Fibroblast of lung (primary cell): ENCODE measurements around the gene ARMC5. TPM values are rescaled to one million over a fixed set of nuclear protein-coding genes. Genes with fewer than 3 reads are reported as not detected.
A peak's percentile ranks its signal among the peaks of the same experiment; 100 is the strongest.
"Not testable (repeated sequence)": the region's sequence is repeated elsewhere in the genome, so short reads cannot be mapped to it uniquely, and the experiment has no call there.

Experiments
- DNase-seq, 2 donors: peaks; one replicate each; pipeline versions ENCODE4 v3.0.0 to v3.0.0-alpha.2; 2010; ENCODE audit warnings: low read depth in 2 of 2
- H2AFZ ChIP-seq: 2 replicates; pipeline ENCODE4 v1.5.1; 2012; ENCODE audit warnings: low read length, control low read depth, inconsistent platforms
- H3K27ac ChIP-seq: 2 replicates; pipeline ENCODE4 v1.5.1; 2011; ENCODE audit warnings: low read length, control low read depth; ENCODE audit not compliant: insufficient read depth
- H3K27me3 ChIP-seq: 2 replicates; pipeline ENCODE4 v1.5.1; 2011; ENCODE audit warnings: mild to moderate bottlenecking, low read length; ENCODE audit not compliant: control insufficient read depth, insufficient read depth
- H3K36me3 ChIP-seq: 2 replicates; pipeline ENCODE4 v1.5.1; 2011; ENCODE audit warnings: low read length; ENCODE audit not compliant: control insufficient read depth, insufficient read depth
- H3K4me1 ChIP-seq: 2 replicates; pipeline ENCODE4 v1.5.1; 2011; ENCODE audit warnings: low read length; ENCODE audit not compliant: control insufficient read depth, insufficient read depth; ENCODE audit errors: extremely low read depth
- H3K4me2 ChIP-seq: 2 replicates; pipeline ENCODE4 v1.5.1; 2011; ENCODE audit warnings: low read length, control low read depth; ENCODE audit not compliant: insufficient read depth; ENCODE audit errors: extremely low read depth
- H3K4me3 ChIP-seq, 4 experiments: fragments of 200-600 bp in 1 of 4; sonication (generic) in 1 of 4; replicated peaks in 1 of 4; 2 replicates each; pipeline ENCODE4 v1.5.1; 2011 to 2016; ENCODE audit warnings: low read length in 4 of 4, low read depth in 3 of 4, mild to moderate bottlenecking in 3 of 4, control low read depth in 2 of 4, inconsistent platforms in 1 of 4, mixed read lengths in 1 of 4; ENCODE audit not compliant: insufficient read depth in 1 of 4; ENCODE audit errors: control extremely low read depth in 1 of 4
- H3K79me2 ChIP-seq: 2 replicates; pipeline ENCODE4 v1.5.1; 2012; ENCODE audit warnings: mild to moderate bottlenecking, low read length, inconsistent platforms; ENCODE audit not compliant: control insufficient read depth, insufficient read depth
- H3K9ac ChIP-seq: 2 replicates; pipeline ENCODE4 v1.5.1; 2011; ENCODE audit warnings: mild to moderate bottlenecking, low read length, control low read depth; ENCODE audit not compliant: insufficient read depth
- H3K9me3 ChIP-seq: 2 replicates; pipeline ENCODE4 v1.5.1; 2012; ENCODE audit warnings: low read depth, low read length; ENCODE audit not compliant: control insufficient read depth, insufficient read depth
- H4K20me1 ChIP-seq: 2 replicates; pipeline ENCODE4 v1.5.1; 2011; ENCODE audit warnings: low read length; ENCODE audit not compliant: control insufficient read depth, insufficient read depth; ENCODE audit errors: extremely low read depth
- EZH2 ChIP-seq: IDR thresholded peaks from 2 replicates; pipeline ENCODE4 v1.5.1; 2012; ENCODE audit warnings: low read length, control low read depth, mild to moderate bottlenecking; ENCODE audit errors: missing control alignments
- polyA plus RNA-seq, 2 donors: library from polyadenylated mRNA; depleted of rRNA in 1 of 2; stranded (reverse) in 1 of 2; unstranded in 1 of 2; fragments of >200 nt; gene quantifications; 2 replicates each; pipeline ENCODE4 v1.2.1, GENCODE V29; 2011 to 2012; ENCODE audit warnings: missing spikeins in 1 of 2
- total RNA-seq: library from RNA; depleted of rRNA; stranded (reverse); fragments of >200 nt; gene quantifications from 2 replicates; pipeline ENCODE4 v1.2.1, GENCODE V29; 2014
- TF ChIP-seq, protein P1 (sequence below), 2 donors: IDR thresholded peaks in 1 of 2; conservative IDR thresholded peaks in 1 of 2; 1 replicate in 1 of 2; 2 replicates in 1 of 2; pipeline ENCODE4 v1.5.1; 2011 to 2012; ENCODE audit warnings: low read length in 2 of 2, control low read depth in 1 of 2, inconsistent platforms in 1 of 2, low read depth in 1 of 2, mild to moderate bottlenecking in 1 of 2

The ARMC5 gene
- total and polyA plus RNA-seq, 2 donors (not counting 1 experiment from before 2014, with no cell fraction given): 1.7 to 5.6 TPM

DNA sequence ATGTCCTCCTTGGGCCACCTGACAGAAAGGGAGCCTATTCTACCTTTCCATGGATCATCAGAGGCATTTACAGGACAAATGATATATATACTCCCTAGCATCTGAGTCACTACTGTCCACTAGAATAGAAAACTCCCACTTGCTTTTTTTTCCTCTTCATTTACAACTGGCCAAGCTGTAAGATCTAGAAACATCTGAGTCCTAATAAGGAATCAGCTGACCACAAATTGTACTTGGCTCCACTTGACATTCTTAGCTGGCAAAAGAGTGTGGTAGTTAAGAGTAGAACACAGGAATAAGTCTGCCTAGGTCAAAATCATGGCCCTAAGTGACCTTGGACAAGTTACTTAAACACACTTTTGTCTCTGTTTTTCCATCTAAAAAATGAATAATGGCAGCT is 43.7 kb downstream of the ARMC5 start:
- Histone ChIP-seq H3K9me3 (no peaks in the 10 kb centered on the region), H4K20me1 (no peaks in the 10 kb centered on the region), H3K27me3 (no peaks in the 10 kb centered on the region), H3K4me2 (no peak overlapping the region), H3K79me2 (peaks cover 13% of the 10 kb centered on the region), H3K4me1 (no peaks in the 10 kb centered on the region), H2AFZ (no peak overlapping the region), H3K27ac (no peak overlapping the region), H3K36me3 (peaks cover 16% of the 10 kb centered on the region), H3K9ac (no peak overlapping the region), H3K4me3 (no peak overlapping the region)
- TF ChIP-seq, protein P1, sequence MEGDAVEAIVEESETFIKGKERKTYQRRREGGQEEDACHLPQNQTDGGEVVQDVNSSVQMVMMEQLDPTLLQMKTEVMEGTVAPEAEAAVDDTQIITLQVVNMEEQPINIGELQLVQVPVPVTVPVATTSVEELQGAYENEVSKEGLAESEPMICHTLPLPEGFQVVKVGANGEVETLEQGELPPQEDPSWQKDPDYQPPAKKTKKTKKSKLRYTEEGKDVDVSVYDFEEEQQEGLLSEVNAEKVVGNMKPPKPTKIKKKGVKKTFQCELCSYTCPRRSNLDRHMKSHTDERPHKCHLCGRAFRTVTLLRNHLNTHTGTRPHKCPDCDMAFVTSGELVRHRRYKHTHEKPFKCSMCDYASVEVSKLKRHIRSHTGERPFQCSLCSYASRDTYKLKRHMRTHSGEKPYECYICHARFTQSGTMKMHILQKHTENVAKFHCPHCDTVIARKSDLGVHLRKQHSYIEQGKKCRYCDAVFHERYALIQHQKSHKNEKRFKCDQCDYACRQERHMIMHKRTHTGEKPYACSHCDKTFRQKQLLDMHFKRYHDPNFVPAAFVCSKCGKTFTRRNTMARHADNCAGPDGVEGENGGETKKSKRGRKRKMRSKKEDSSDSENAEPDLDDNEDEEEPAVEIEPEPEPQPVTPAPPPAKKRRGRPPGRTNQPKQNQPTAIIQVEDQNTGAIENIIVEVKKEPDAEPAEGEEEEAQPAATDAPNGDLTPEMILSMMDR (conservative IDR thresholded peaks at IDR 0.05 in 1 of 2, IDR thresholded peaks at IDR 0.05 in 1 of 2; ENCODE audit: low read depth in 1 of 2, low read length in 2 of 2): no peak
- no peak for TF ChIP-seq EZH2
- peak; percentile 25 to 75 for DNase-seq

DNA sequence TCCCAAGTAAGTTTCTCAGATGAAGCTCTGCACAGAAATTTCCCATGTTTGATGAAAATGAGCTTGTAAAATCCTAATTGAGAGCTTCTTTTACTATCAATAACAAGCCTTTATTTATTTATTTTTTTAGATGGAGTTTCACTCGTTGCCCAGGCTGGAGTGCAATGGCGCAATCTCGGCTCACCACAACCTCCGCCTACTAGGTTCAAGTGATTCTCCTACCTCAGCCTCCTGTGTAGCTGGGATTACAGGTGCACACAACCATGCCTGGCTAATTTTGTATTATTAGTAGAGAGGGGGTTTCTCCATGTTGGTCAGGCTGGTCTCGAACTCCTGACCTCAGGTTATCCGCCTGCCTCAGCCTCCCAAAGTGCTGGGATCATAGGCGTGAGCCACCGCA is 44.3 kb downstream of the ARMC5 start:
- H3K27ac ChIP-seq, H3K9me3 ChIP-seq, H3K9ac ChIP-seq, H3K4me1 ChIP-seq, H3K4me3 ChIP-seq, H4K20me1 ChIP-seq, H2AFZ ChIP-seq, DNase-seq, H3K27me3 ChIP-seq, H3K4me2 ChIP-seq: not testable (repeated sequence)
- H3K79me2 ChIP-seq: peaks cover 15% of the 10 kb centered on the region
- H3K36me3 ChIP-seq: peaks cover 13% of the 10 kb centered on the region

DNA sequence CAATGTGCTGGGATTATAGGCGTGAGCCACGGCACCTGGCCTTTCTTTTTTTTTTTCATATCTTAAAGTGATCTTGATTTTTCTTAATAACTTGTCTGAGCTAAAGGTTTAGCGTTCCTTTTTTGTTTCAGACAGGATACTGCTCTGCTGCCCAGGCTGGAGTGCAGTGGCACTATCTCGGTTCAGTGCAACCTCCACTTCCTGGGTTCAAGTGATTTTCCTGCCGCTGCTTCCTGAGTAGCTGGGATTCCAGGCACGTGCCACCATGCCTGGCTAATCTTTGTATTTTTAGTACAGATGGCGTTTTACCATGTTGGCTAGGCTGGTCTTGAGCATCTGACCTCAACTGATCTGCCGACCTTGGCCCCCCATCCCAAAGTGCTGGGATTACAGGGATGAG is 44.9 kb downstream of the ARMC5 start:
- no peak overlapping the region for H2AFZ ChIP-seq
- no peak overlapping the region for H3K9ac ChIP-seq
- H3K27me3 ChIP-seq: no peaks in the 10 kb centered on the region
- no peak overlapping the region for H3K4me3 ChIP-seq
- peaks cover 8% of the 10 kb centered on the region for H3K36me3 ChIP-seq
- peaks cover 15% of the 10 kb centered on the region for H3K79me2 ChIP-seq
- no peaks in the 10 kb centered on the region for H3K4me1 ChIP-seq
- H3K4me2 ChIP-seq: no peak overlapping the region
- no peaks in the 10 kb centered on the region for H3K9me3 ChIP-seq
- DNase-seq: no peak
- TF ChIP-seq, protein P1 (conservative IDR thresholded peaks at IDR 0.05 in 1 of 2, IDR thresholded peaks at IDR 0.05 in 1 of 2; ENCODE audit: low read depth in 1 of 2, low read length in 2 of 2): no peak
- TF ChIP-seq EZH2: no peak
- no peak overlapping the region for H3K27ac ChIP-seq
- H4K20me1 ChIP-seq: no peaks in the 10 kb centered on the region
